IMR-90 (cell line): Measurements from ENCODE around the gene FERD3L. TPM values are rescaled to one million over a fixed set of nuclear protein-coding genes. Genes with fewer than 3 reads are reported as not detected.

ENCODE experiments used
- ATAC-seq: fragments of 200-7000 bp; cut with Tn5 transposase; 2 replicates; pipeline ENCODE4 v1.9.1; 2020; ENCODE audit warnings: low read depth, mild to moderate bottlenecking, moderate library complexity
- BruUV-seq: library from RNA; stranded (reverse); fragments of 400-500 nt; replicated peaks from 2 replicates; lab custom pipeline; 2021; lab: Mats Ljungman, UMichigan
- CTCF ChIA-PET: fragments of 300-600 bp; formaldehyde crosslinking; extraction: SDS; loops from one replicate; lab custom pipeline; 2021; ENCODE audit warnings: antibody characterized with exemption; lab: Yijun Ruan, JAX
- POLR2A ChIA-PET: fragments of 300-600 bp; sonication (Branson Sonifier 250); formaldehyde crosslinking; loops from one replicate; lab custom pipeline; 2022; ENCODE audit warnings: antibody characterized with exemption; ENCODE audit not compliant: unreplicated experiment; lab: Charles Lee
- DNase-seq: peaks from one replicate; pipeline ENCODE4 v3.0.0; 2013
- H2AFZ ChIP-seq: replicated peaks from 2 replicates; pipeline ENCODE3; 2013; ENCODE audit warnings: low read length, mild to moderate bottlenecking; ENCODE audit not compliant: poor library complexity
- H2AK5ac ChIP-seq: 2 replicates; pipeline ENCODE4 v1.6.1; 2013; ENCODE audit warnings: low read depth, low read length, inconsistent platforms
- H2AK9ac ChIP-seq: replicated peaks from 2 replicates; pipeline ENCODE3; 2013; ENCODE audit warnings: mild to moderate bottlenecking, low read depth, low read length, moderate library complexity; ENCODE audit not compliant: poor library complexity
- H2BK120ac ChIP-seq: 2 replicates; pipeline ENCODE4 v1.6.1; 2013; ENCODE audit warnings: low read depth, low read length, inconsistent platforms
- H2BK15ac ChIP-seq: 3 replicates; pipeline ENCODE4 v1.6.1; 2013; ENCODE audit warnings: low read depth, low read length, inconsistent platforms
- H2BK20ac ChIP-seq: 2 replicates; pipeline ENCODE4 v1.6.1; 2013; ENCODE audit warnings: low read depth, mild to moderate bottlenecking, inconsistent platforms, low read length, moderate library complexity
- H2BK5ac ChIP-seq: 2 replicates; pipeline ENCODE4 v1.6.1; 2013; ENCODE audit warnings: mild to moderate bottlenecking, low read depth, low read length, inconsistent platforms; ENCODE audit not compliant: poor library complexity, severe bottlenecking
- H3K14ac ChIP-seq: replicated peaks from 2 replicates; pipeline ENCODE4 v1.6.1; 2013; ENCODE audit warnings: low read depth, low read length, inconsistent platforms
- H3K18ac ChIP-seq: 2 replicates; pipeline ENCODE4 v1.6.1; 2013; ENCODE audit warnings: low read depth, low read length, control low read depth
- H3K23ac ChIP-seq: 2 replicates; pipeline ENCODE4 v1.6.1; 2013; ENCODE audit warnings: low read depth, low read length, inconsistent platforms
- H3K27ac ChIP-seq: 2 replicates; pipeline ENCODE4 v1.5.1; 2013; ENCODE audit warnings: mild to moderate bottlenecking, control low read depth, low read length; ENCODE audit not compliant: insufficient read depth
- H3K27me3 ChIP-seq: 2 replicates; pipeline ENCODE4 v1.6.1; 2013; ENCODE audit warnings: low read length; ENCODE audit not compliant: control insufficient read depth, insufficient read depth
- H3K36me3 ChIP-seq: 2 replicates; pipeline ENCODE4 v1.6.1; 2013; ENCODE audit warnings: low read length, mixed read lengths; ENCODE audit not compliant: control insufficient read depth, insufficient read depth
- H3K4ac ChIP-seq: 2 replicates; pipeline ENCODE4 v1.6.1; 2013; ENCODE audit warnings: low read depth, low read length, inconsistent platforms
- H3K4me1 ChIP-seq: 2 replicates; pipeline ENCODE4 v1.6.1; 2013; ENCODE audit warnings: low read length, mixed read lengths; ENCODE audit not compliant: control insufficient read depth, insufficient read depth
- H3K4me2 ChIP-seq: 2 replicates; pipeline ENCODE4 v1.6.1; 2013; ENCODE audit warnings: low read depth, mild to moderate bottlenecking, control low read depth, low read length, moderate library complexity
- H3K4me3 ChIP-seq: 2 replicates; pipeline ENCODE4 v1.5.1; 2013; ENCODE audit warnings: low read depth, mild to moderate bottlenecking, control low read depth, low read length, moderate library complexity; ENCODE audit not compliant: insufficient read depth
- H3K56ac ChIP-seq: 2 replicates; pipeline ENCODE4 v1.6.1; 2013; ENCODE audit warnings: low read length, inconsistent platforms; ENCODE audit not compliant: insufficient read depth; ENCODE audit errors: extremely low read depth
- H3K79me1 ChIP-seq, 2 experiments: 2 replicates each; pipeline ENCODE4 v1.6.1; 2013; ENCODE audit warnings: low read length in 2 of 2, inconsistent platforms in 1 of 2, low read depth in 1 of 2
- H3K9ac ChIP-seq: 2 replicates; pipeline ENCODE4 v1.6.1; 2013; ENCODE audit warnings: low read depth, low read length, control low read depth
- H3K9me1 ChIP-seq: 2 replicates; pipeline ENCODE4 v1.6.1; 2013; ENCODE audit warnings: low read length, inconsistent platforms; ENCODE audit not compliant: insufficient read depth
- H3K9me3 ChIP-seq: 2 replicates; pipeline ENCODE4 v1.6.1; 2013; ENCODE audit warnings: low read length; ENCODE audit not compliant: control insufficient read depth, insufficient read depth
- H4K20me1 ChIP-seq: 2 replicates; pipeline ENCODE4 v1.6.1; 2013; ENCODE audit warnings: low read length, inconsistent platforms; ENCODE audit not compliant: insufficient read depth
- H4K5ac ChIP-seq: 2 replicates; pipeline ENCODE4 v1.6.1; 2013; ENCODE audit warnings: mild to moderate bottlenecking, low read depth, low read length, control low read depth
- H4K8ac ChIP-seq, 2 experiments: 2 replicates each; pipeline ENCODE4 v1.6.1; 2013; ENCODE audit warnings: low read depth in 2 of 2, low read length in 2 of 2, control low read depth in 1 of 2, inconsistent platforms in 1 of 2
- H4K91ac ChIP-seq: 2 replicates; pipeline ENCODE4 v1.6.1; 2013; ENCODE audit warnings: low read depth, low read length, inconsistent platforms; ENCODE audit not compliant: insufficient read depth
- CEBPB ChIP-seq: IDR thresholded peaks from 2 replicates; pipeline ENCODE4 v1.6.1; 2012; ENCODE audit warnings: low read depth, low read length, improper control_type of control experiment
- CHD1 ChIP-seq: IDR thresholded peaks from 2 replicates; pipeline ENCODE4 v1.6.1; 2012; ENCODE audit warnings: low read depth, low read length, improper control_type of control experiment
- WGBS, 2 experiments: methylation state at CpG; one replicate each; pipeline versions ENCODE4 v1.1.5 to v1.1.7; 2013; ENCODE audit warnings: missing lambda C conversion rate in 2 of 2; ENCODE audit not compliant: insufficient read length in 1 of 2; ENCODE audit errors: extremely low coverage in 2 of 2; 5-methylcytosine and 5-hydroxymethylcytosine counted together
- dilution Hi-C: fragments of 300-500 bp; cut with HindIII; formaldehyde crosslinking; loops from one replicate; pipeline ENCODE4 v1.14.3; 2018; ENCODE audit warnings: low sequenced_read_pairs; ENCODE audit not compliant: unreplicated experiment
- in situ Hi-C: fragments of 300-500 bp; cut with MboI; formaldehyde crosslinking; loops from 3 replicates; pipeline ENCODE4 v1.14.3; 2019; ENCODE audit warnings: low sequenced_read_pairs, inconsistent platforms, mixed read lengths
- intact Hi-C: fragments of 100-400 bp; cut with micrococcal nuclease; formaldehyde crosslinking; loops from 2 replicates; pipeline ENCODE4 v1.10.0; 2022
- polyA plus RNA-seq, 3 experiments: library from polyadenylated mRNA; depleted of rRNA; stranded (reverse); fragments of >200 nt; gene quantifications; 2 replicates each; pipeline ENCODE4 v1.2.3, GENCODE V29; 2012; ENCODE audit warnings: low replicate concordance in 1 of 3
- total RNA-seq: library from RNA; depleted of rRNA; stranded (reverse); fragments of >200 nt; gene quantifications from 2 replicates; pipeline ENCODE4 v1.2.3, GENCODE V29; 2012

Gene FERD3L
- total and polyA plus RNA-seq, 2 of the 4 experiments (the other 2 are of a cell fraction), result not detected

- CTCF ChIA-PET, result no interaction called here
Observed at GRCh38 chr7:19178595-19178994, 33.4 kb upstream of the FERD3L start.

More at GRCh38 chr7:19178595-19178994, 33.4 kb upstream of the FERD3L start:
- Histone ChIP-seq H3K23ac (no peak overlapping the region), H4K8ac (no peak overlapping the region), H3K4me2 (no peak overlapping the region), H2AFZ (no peak overlapping the region), H3K9ac (no peak overlapping the region), H3K14ac (no peak overlapping the region), H3K9me3 (peaks cover under 1% of the 10 kb centered on the region; the same call in 1 of the 2 replicates), H2BK120ac (no peak overlapping the region), H2BK5ac (no peak overlapping the region), H2BK20ac (no peak overlapping the region), H3K27ac (no peak overlapping the region), H3K4me3 (no peak overlapping the region), H3K18ac (no peak overlapping the region), H2BK15ac (no peak overlapping the region), H2AK9ac (no peak overlapping the region), H3K27me3 (no peaks in the 10 kb centered on the region), H4K5ac (no peak overlapping the region), H2AK5ac (no peak overlapping the region), H4K20me1 (no peaks in the 10 kb centered on the region), H3K4me1 (no peaks in the 10 kb centered on the region), H3K36me3 (no peaks in the 10 kb centered on the region), H3K4ac (no peak overlapping the region), H3K79me1 (no peaks in the 10 kb centered on the region), H3K9me1 (no peaks in the 10 kb centered on the region; the same call in 1 of the 2 replicates), H4K91ac (no peak overlapping the region), H3K56ac (no peak overlapping the region)
- no TSS peak for BruUV-seq
- TF ChIP-seq CEBPB (no peak), CHD1 (no peak)
- POLR2A ChIA-PET, result no interaction called here
- dilution Hi-C loops (no loop called here), intact Hi-C loops (no loop called here), in situ Hi-C loops (no loop called here)
- no peak for DNase-seq
- no peak for ATAC-seq
- no CpG with 5 or more reads among the region's 4 CpGs for WGBS, 2 experiments
